Astrocyte of the cerebellum (primary cell): ENCODE data around the gene TNS3.
A peak's percentile ranks its signal among the peaks of the same experiment; 100 is the strongest.

Experiments used
- DNase-seq: peaks from one replicate; pipeline ENCODE4 v3.0.0-alpha.2; 2011; ENCODE audit warnings: low read depth
- H3K4me3 ChIP-seq: 2 replicates; pipeline ENCODE4 v1.5.1; 2011; ENCODE audit warnings: mild to moderate bottlenecking, low read depth, low read length, moderate library complexity
- in situ Hi-C: cut with HindIII; loops from 2 replicates; pipeline ENCODE4 v1.10.0; 2017; ENCODE audit warnings: low sequenced_read_pairs
- TF ChIP-seq, protein P1 (sequence below): IDR thresholded peaks from 2 replicates; pipeline ENCODE4 v1.5.1; 2012; ENCODE audit warnings: low read length, low read depth, moderate library complexity, mild to moderate bottlenecking; ENCODE audit errors: missing control alignments

TNS3 gene

DNA sequence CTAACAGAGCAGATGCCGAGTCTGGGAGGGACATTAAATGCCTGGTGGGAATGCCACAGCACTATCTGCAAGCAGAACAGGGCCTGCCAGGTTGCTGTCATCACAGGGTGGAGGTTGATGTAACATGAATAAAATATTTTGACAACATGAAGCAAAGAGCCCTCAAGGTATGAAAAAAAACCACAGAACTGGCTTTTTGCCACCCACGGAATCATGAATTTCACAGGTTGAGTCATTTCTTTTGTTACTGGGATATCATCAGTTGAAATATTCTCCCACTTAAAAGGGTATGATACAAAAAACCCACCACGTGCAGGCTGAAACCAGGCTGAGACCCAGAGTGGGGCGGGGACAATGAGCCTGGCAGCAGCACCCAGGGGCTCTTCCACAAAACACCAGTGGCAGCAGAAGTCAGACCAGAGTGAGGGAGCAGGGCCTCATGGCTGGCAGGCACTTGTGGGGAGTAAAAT, 220.1 kb downstream of the TNS3 start:
- peak; percentile 94 for DNase-seq
- in situ Hi-C loops: no loop called here
- TF ChIP-seq, protein P1, sequence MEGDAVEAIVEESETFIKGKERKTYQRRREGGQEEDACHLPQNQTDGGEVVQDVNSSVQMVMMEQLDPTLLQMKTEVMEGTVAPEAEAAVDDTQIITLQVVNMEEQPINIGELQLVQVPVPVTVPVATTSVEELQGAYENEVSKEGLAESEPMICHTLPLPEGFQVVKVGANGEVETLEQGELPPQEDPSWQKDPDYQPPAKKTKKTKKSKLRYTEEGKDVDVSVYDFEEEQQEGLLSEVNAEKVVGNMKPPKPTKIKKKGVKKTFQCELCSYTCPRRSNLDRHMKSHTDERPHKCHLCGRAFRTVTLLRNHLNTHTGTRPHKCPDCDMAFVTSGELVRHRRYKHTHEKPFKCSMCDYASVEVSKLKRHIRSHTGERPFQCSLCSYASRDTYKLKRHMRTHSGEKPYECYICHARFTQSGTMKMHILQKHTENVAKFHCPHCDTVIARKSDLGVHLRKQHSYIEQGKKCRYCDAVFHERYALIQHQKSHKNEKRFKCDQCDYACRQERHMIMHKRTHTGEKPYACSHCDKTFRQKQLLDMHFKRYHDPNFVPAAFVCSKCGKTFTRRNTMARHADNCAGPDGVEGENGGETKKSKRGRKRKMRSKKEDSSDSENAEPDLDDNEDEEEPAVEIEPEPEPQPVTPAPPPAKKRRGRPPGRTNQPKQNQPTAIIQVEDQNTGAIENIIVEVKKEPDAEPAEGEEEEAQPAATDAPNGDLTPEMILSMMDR: no peak
- H3K4me3 ChIP-seq: no peak overlapping the region

DNA sequence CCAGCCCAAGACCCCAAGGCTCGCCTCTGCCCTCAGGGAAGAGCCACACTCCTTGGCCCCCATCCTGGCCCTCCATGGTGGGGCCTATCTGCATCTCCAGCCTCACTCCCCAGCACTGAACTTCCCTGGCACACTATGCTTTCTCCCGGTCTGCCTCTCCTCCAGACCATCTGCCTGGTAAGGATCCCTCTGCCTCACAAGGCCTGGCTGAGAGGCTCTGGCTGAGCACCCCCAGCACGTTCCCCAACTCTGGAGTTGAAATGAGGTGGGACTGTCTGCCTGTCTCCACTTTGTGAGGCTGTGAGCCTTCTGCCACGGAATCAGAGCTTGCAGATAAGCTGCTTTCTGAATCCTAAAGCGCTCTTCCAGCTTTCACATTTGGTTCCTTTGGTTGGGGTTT, 220.7 kb downstream of the TNS3 start:
- in situ Hi-C loops: no loop called here
- no peak overlapping the region for H3K4me3 ChIP-seq
- TF ChIP-seq, protein P1: no peak
- no peak for DNase-seq

DNA sequence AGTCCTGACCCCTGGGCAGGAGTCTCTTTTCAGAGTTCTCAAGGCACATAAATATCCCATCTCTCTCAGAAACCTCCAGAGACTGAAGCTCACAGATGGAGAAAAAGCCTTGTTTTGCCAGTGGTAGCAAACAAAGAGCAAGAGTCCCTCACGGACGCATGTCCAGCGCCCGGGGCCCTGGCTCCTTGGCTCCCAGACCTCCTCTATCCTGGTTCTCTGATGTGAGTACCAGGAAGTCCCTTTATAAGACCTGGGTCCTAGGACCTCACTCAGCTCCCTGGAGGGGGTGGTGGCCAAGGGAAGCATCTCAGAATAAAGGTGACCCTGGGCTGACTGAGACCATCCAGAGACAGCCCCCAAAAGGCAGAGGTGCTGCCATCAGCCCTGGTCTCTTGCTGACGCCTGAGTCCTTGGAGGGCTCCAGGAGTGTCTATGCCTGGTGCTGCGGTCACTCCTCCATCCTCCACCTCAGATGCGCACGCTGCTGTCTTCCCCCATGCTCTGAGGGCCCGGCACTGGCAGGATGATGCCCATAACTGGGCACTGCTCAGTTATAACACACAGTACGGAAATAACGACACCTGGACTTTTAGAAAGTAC, 221.5 kb downstream of the TNS3 start:
- TF ChIP-seq, protein P1: no peak
- in situ Hi-C loops: no loop called here
- H3K4me3 ChIP-seq: no peak overlapping the region
- DNase-seq: no peak

DNA sequence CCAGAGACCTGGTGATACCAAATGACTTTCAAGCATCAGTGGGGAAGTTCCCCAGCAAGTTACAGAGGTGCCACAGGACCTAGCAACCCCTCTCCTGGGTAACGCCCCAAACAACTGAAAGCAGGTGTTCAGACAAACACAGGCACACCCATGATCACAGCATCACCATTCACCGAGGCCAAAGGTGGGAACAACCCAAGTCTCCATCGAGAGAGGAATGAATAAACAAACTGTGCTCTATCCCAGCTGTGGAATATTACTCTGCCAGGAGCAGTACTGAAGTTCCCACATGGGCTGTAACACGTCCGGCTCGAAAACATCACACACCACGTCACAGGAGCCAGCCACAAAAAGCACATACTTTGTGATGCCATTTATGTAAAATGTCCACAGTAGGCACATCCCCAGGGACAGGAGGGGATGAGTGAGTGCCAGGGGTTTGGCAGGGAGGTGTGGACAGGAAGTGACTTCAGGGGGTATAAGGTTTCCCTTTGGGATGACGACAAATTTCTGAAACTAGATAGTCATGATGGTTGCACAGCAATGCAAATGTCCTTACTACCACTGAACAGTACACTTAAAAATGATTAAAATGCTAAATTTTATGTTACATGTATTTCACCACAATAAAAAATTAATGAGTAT, 222.8 kb downstream of the TNS3 start:
- no peak for DNase-seq
- TF ChIP-seq, protein P1: no peak
- in situ Hi-C loops: no loop called here
- no peak overlapping the region for H3K4me3 ChIP-seq

DNA sequence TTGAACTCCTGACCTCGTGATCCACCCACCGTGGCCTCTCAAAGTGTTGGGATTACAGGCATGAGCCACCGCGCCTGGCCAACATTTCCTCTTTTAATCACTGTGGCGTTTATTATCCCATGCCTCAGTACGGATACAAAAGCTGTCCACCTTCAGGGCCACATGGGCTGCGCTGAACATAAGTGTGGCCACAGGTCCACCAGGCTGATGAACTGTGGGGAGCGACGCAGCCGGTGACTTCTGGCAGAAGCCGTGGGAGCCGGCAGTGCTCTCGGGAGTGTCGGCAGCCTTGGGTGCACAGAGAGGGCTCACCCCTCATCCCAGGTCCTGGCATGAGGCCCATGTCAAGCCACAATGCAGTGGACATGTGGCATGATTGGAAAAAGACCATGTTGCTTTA, 223.6 kb downstream of the TNS3 start:
- TF ChIP-seq, protein P1: no peak
- in situ Hi-C loops: no loop called here
- DNase-seq: no peak
- H3K4me3 ChIP-seq: no peak overlapping the region

DNA sequence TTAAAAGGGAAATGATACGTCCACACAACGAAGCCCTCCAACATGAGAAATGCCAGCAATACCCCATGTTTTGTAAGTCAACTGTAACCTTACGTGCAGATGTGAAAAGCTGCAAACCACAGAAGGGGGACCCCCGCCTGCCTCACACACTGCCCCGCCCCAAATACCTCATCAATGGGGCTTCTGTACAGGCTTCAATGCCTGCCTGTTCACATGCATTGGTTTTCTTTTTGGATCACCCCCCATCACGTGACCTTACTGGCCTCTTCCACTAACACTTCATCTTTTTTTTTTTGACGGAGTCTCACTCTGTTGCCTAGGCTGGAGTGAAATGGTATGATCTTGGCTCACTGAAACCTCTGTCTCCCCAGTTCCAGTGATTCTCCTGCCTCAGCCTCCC, 224.0 kb downstream of the TNS3 start:
- no peak for DNase-seq
- in situ Hi-C loops: no loop called here
- H3K4me3 ChIP-seq: no peak overlapping the region
- TF ChIP-seq, protein P1: no peak
